NCI-H1694 treated with DMSO at 0.1 percent for 48 hours (cell line): Measurements from ENCODE around the gene IL21R.
A peak's percentile ranks its signal among the peaks of the same experiment; 100 is the strongest.
"Not testable (repeated sequence)": the region's sequence is repeated elsewhere in the genome, so short reads cannot be mapped to it uniquely, and the experiment has no call there.

Experiments used
- DNase-seq: peaks from one replicate; lab custom pipeline; 2025; lab: John Stamatoyannopoulos, UW

Gene IL21R

DNA sequence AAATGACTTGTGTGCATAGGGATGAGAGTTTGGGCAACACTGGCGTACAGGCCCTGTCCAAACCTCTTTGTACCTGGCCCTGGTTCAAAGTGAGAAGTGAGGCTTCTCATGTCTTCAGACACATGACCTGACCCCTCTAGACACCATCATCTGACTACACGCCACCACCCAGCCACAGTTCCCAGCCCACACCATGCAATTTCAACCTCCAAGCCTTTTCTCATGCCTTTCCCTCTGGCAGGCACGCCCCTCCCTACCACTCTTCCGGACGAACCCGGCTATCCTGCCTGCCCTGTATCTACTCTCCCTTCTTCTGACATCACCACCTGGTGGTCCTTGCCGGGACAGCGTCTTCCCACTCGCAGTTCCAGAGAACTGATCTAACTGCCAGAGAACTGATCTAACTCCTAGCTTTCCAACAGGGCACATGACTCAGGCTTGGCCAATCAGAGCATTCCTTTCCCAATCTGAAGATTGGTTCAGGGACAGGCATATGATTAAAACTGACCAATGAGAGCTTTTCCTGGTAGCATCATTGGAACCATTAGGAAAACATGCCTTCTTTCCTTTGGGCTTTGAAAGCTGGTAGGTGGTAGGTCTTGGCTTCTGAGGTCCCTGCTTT, 27.1 kb upstream of the IL21R start:
- peak; percentile 32 for DNase-seq

DNA sequence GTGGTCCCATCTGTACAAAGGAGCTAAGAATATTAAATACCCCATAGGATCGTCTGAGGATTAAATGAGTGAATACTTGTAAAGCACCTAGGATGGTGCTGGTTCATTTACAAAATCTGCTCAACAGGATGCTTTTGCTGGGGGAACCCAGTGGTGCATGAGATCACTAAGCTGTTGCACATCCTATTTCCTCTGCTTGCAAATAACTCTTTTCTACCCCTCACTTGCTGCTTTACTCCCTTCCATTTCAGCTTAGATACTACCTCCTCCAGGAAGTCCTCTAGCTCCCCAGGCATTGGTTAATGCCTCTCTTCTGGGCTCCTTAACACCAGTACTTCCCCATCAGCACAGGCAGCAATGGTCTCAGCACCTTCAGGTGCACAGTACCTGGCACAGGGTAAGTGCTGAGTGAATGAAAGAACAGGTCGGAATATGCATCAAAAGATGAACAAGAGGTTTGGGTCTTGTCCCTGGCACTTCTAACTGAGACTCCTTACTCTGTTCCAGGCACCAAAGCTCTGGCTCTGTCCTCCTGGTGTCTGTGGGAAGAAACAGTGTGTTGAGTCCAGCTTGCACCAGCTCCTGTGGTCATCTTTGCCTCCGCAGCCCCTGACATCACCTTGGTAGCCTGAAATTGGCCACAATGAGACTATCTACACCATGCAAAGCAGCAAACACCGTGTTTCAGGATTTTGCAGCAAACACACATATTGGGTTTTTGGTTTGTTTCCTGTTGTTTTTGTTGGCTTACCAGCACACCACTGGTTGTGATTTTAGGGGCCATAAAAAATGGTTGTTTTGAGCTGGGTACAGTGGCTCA, 24.1 kb upstream of the IL21R start:
- DNase-seq, result no peak

DNA sequence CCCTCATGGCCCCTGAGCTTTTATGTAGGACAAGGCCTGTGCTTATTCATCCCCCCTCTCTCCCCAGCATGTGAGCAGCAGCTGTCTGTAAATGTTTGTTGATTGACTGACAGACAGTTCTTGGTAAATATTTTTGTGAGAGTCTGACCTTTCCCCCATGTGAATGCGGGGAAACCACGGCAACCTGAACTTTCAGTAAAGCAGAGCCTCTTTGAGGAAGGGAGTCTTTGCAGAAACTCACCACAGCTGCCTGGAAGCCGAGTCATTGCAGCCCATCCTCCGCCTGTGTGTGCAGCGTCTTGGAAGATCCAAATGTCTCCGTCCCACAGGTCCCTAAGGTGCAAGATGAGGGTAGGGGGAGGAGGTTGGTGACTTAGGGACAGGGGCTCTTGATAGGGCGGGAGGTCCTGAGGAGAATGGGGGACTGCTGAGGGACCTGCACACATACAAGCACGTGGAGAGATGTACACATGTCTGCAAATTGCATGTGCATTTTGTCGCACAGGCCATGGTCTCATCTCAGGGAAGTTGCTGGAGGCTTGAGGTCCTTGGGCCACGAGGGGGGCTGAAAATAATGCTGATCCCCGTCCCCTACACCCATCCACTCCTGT, 23.0 kb upstream of the IL21R start:
- DNase-seq, result no peak

DNA sequence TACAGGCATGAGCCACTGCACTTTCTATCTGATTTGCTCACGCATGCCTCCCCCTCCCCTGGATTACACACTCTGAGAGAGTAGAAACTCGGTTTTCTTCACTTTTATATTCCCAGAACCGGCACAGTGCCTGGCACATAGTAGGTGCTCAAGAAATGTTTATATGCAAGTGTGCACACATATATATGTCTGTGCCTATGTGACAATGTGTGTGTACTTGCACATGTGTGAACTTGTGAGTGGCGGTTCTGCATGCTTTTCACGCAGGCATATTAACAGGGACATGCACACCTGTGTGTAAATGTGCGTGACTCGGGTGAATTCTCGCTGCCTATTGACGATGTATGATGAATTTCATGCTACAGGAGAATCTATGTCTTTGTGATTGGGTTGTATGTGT, 22.1 kb upstream of the IL21R start:
- DNase-seq, result no peak

DNA sequence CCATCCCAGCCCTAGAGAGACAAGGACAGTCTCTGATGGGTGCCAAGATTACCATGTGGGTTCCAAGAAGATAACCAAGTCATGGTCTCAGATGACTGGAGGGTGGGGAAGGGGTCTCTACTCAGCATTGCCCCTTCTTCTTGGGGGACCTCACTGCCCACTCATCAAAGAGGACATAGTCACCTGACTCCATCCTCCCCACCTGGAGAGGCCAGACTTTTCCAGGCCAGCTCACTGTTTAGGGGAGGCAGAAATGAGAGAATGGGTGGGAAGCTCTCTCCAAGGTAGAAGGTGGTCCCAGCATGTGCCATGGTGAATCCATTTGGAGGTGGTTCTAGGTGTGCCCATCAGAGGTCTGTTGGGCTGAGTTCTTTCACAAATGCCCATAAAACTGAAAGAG, 20.7 kb upstream of the IL21R start:
- DNase-seq, result no peak

DNA sequence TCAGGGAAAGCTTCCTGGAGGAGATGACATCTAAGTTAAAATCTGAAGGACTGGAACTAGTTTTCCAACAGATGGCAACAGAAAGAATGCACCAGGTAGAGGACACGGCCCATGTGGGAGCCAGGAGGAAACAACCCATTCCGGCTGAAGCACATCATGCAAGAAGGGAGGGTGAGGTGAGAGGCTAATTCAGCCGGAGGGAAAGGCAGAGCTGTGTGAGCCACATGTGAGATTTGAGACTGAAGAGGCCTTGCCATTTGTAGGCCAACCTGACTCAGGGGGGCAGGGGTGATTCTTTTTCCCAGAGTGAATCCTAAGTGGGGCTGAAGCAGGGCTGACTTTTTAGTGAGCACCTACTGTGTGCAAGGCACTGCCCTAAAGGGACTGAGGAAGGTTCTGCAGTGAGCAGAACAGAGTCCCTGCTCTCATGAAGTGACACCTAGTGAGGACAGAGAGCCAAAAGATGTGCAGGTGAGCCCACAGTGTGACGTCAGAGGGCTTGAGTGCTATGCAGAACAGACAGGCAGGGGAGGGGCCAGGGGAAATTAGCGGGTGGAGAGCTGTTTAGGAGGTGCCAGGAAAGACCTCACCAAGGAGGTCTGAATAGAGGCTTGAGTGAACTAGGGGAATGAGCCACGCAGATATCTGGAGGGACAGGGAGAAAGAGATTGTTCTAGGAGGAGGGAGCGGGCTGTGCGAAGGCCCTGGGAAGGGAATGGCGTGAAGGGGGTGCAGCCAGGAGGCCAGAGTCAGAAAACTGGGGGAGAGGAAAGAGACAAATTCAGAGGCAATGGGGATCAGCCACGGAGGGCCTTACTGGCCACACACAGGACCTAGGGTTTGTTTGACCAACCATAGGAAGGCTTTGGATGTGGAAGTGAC, 19.8 kb upstream of the IL21R start:
- no peak for DNase-seq

DNA sequence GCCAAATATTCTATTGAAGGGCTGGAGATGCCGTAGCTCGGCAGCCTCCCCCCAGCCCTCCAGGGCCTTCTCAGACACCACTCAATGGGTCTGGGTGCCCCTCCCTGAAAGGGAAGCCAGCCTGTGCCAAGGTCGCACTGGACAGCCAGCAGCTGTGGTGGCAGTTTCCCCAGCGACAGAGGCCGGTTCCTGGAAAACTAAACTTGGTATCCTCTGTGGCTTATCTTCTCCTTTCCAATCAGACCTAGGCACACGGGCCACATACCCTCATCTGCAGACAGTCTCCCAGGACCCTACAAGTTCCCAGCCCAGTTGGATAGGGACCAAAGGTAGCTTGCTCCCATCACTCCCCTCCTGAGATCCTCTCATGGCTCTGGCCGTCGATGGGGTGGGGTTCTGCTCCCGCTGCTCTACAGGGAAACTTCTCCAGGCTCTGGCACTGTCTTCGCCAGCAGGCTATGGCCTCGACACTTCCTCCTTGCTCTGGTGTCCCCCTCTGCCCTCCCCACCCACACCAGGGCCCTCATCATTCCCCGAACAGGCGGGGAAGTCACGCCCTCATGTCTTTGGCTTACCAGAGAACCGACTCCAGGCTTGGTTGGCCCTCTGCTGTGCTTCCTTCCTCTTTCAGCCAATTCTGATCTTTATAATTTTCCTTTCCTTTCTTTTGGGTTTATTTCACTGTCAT, 18.3 kb upstream of the IL21R start:
- no peak for DNase-seq

DNA sequence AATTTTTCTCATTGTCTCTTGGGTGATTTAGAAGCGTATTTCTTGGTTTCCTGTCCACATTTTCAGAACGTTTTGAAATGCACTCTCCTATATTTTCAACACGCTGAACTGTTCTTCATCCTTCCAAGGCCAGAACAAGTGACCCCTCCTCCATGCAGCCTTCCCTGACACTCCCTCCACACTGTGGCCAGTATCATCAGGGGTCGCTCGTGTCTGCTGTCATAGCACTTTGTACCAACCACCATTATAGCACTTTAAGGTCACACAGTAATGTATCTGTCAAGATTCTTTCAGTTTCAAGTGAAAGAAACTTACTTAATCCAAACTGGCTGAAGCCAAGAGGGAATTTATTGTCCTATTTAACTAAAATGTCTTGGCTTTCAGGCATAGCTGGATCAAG, 17.5 kb upstream of the IL21R start:
- no peak for DNase-seq

DNA sequence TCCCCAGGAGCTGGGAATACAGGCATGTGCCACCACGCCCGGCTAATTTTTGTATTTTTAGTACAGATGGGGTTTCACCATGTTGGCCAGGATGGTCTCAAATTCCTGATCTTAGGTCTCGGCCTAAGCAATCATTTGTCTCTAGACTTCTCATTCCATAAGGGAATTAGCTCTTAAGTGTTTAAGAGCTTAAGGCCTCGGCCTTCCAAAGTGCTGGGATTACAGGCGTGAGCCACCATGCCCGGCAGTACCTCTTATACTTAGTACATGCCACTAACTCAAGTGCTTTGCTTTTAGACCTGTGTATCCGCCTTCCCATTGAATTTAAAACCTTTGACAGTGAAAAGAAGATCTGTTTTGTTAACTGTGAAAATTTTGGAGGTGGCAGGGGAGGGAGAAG, 16.6 kb upstream of the IL21R start:
- DNase-seq, result no peak

DNA sequence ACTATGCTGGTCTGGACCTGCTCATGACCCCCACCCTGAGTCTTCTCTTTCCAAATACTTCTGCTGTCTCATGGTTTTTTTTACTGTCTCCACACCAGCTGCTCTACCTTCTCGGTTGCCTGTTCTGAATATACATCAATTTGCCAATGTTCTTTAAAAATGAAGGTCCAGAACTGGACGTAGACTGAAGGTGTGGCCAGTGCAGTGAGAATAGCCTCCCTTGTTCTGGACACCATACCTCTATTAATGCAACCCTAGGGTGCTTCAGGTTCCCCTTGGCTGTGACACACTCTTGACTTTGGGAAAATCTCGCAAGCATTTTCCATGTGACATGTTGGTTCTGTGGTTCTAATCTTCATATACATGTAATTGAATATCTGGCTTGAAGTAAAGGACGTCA, 15.3 kb upstream of the IL21R start:
- DNase-seq, result no peak

DNA sequence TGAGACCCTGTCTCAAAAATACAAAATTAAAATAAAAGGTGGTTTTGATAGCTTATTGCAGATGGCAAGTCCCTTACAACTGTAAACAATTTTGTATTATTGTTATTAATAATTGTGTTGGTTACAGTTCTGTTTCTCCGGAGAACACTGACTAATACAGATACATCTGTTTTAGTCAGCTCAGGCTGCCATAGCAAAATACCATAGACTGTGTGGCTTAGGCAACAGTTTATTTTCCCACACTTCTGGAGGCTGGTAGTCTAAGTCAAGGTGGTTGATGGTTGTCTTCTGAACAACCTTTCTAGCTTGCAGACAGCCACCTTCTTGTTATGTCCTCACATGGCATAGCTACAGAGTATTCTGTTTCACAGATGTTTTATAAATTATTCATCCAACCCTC, 14.2 kb upstream of the IL21R start:
- no peak for DNase-seq

DNA sequence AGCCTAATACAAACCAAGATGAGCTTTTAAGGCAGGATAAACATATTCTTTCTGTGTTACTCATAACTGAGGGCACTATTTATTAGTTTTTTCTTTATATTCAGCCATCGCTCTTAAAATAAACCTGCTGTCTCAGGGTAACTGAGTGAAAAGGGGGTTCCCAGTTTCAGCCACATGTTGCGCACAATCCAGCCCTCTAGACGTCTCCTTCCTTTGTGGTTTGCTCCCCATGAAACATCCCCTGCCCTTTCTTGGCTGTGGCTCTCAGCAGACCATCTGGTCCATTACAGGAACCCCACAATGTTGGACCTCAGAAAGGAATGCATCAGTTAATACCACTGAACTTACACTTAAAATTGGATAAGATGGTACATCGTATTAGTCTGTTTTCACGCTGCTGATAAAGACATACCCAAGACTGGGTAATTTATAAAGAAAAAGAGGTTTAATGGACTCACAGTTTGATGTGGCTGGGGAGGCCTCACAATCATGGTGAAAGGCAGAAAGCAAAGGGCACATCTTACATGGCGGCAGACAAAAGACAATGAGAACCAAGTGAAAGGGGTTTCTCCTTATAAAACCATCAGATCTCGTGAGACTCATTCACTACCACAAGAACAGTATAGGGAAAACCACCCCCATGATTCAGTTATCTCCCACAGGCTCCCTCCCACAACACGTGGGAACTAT, 12.6 kb upstream of the IL21R start:
- no peak for DNase-seq

DNA sequence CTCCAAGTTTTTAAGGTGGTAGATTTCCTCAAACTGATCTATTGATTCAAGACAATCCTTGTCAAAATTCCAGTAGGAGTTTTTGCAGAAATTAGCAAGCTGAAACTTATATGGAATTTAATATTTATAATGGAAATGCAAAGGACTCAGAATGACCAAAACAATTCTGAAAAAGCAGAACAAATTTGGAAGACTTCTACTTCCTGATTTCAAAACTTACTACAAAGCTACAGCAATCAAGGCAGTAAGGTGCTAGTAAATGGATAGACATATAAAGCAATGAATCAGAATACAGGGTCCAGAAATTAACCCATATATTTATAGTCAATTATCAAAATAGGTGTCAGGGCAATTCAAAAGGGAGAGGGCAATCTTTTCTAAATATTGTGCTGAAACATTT, 11.8 kb upstream of the IL21R start:
- DNase-seq, result no peak

DNA sequence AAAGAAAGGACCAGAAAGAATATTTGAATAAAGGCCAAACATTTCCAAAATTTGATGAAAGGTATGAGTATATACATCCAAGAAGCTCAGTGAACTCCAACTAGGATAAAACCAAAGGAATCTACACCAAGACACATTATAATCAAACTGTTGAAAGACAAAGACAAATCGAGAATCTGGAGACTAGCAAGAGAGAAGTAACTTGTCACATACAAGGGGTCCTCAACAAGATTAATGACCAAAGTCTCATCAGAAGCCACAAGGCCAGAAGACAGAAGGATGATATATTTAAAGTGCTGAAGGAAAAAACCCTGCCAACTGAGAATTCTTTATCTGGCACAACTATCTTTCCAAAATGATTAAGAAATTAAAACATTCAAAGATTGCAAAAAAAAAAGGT, 9.3 kb upstream of the IL21R start:
- no peak for DNase-seq

DNA sequence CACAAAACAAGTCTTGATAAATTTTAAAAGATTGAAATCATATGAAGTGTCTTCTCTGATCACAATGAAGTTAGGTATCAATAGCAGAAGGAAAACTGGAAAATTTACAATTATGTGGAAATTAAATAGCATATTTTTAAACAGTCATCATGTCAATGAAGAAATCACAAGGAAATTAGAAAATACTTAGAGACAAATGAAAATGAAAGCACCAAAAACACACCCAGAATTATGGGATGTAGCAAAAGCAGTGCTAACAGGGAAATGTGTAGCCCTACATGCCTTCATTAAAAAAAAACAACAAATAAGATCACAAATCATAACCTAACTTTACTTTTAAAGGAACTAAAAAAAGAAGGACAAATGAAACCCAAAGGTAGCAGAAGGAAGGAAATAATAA, 7.5 kb upstream of the IL21R start:
- no peak for DNase-seq

DNA sequence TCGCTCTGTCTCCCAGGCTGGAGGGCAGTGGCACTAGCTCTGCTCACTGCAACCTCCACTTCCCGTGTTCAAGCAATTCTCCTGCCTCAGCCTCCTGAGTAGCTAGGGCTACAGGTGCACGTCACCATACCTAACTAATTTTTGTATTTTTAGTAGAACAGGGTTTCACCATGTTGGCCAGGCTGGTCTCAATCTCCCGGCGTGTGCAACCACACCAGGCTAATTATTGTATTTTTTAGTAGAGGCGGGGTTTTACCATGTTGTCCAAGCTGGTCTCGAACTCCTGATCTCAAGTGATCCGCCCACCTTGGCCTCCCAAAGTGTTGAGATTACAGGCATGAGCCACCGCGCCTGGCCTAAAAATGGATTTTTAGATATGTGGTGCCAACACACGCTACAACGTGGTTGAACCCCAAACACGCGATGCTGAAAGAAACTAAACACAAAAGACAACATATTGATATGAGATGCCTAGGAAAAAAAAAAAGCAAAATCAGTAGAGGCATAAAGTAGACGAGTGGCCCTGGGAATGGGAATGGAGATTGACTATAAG, 3.6 kb upstream of the IL21R start:
- not testable (repeated sequence) for DNase-seq

DNA sequence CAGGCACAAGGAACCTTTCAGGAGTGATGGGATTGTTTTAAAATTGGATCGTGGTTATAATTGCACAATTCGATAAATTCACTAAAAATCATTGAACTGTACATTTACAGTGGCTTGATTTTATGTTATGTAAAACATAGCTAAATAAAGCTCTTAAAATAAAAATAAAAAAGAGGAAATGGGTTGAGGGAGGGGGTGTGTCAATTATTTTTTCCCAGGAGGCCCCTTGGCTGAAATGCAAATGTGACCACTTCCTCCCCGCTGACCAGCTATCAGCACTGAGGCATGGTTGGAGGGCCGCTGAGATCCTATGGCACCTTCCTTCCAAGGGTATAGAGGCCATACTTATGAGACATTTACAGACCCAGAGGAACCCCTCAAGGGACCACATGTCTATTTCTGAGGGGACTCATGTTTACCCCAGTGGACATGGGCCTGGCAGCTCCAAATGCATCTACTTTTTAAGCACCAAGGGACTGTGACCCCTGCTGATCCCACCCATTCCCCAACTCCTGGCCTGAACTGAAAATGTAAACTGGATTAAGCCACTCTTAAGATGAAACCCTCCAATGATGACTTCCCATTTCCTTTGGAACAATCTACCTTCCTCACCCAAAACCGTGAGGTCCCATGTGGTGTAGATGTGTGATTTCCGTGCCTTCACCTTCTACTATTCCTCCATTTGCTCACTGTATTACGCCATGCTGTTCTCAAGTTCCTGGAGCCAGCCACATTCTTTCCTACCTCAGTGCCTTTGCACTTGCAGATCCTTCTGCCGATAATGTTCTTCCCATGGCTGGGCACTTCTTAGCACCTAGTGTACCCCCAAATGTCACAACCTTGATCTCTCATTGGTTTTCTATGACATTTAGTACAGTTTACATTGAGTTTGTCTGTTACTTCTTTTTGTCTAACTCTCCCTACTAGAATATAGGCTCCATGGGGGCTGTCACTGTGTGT, 2.8 kb upstream of the IL21R start:
- DNase-seq, result no peak

DNA sequence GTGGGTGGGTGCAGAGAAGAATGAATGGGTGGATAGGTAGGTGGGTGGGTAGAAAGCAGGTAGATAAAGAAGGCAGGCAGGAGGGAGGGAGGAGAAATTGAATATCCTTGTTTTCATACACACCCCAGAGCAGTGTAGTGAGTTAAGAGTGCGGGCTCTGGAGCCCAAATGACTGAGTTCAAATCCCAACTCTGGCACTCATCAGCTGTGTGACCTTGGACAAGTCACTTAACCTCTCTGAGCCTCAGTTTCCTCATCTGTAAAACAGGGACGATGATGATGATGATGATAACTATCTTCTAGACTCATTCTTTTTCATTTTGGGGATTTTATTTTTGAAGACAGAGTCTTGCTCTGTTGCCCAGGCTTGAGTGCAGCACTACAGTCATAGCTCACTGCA, 2.0 kb upstream of the IL21R start:
- no peak for DNase-seq

DNA sequence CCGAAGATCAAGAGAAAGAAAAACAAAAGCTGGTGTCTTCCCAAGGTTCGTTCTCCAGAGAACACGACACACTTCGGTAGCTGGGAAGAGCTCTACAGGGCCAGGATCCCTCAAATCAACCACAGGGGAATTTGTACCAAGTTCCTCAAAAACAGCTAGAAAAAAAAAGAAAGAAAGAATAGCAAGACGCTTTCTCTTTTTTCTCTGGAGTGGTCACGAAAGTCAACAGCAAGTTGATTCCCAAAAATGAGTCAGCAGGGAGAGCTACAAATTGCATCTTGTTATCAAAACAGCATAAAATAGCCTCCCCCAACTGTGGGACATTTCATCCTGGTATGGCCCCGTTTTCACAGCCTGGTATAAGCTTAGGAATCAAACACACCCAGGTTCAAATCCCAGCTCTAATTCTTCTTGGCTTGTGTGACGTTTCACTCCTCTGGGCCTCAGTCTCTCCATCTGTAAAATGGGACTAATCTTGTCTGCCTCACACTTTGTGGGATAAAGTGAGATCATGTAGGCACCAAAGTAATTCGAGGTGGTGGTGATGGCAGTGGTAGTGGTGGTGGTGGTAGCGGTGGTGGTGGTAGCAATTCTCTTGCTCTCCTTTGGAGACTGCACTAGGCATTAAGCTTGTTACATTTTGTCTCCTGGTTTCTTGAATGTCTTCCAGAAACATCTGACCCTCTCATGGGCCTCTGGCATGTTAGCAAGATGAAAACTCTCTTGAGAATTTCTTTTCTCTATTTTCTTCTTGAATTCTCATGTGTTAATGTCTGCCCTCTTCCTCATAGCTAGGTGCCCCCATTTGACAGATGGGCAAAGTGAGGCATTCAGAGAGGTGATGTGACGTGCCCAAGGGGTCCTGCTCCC, 988 bp upstream of the IL21R start:
- DNase-seq, result no peak
